ENCODE measurements around the gene SPINT2.

- no peak for TF ChIP-seq EP300 (IDR thresholded peaks at IDR 0.05)
- TF ChIP-seq POLR2A (IDR thresholded peaks at IDR 0.05): no peak
Measured at GRCh38 chr19:38306236-38306635, 41.9 kb downstream of the SPINT2 start.

Measured in sigmoid colon (tissue), 4 donors.